Astrocyte of the hippocampus (primary cell): Measurements from ENCODE around the gene ITGB2.
"Not testable (repeated sequence)": the region's sequence is repeated elsewhere in the genome, so short reads cannot be mapped to it uniquely, and the experiment has no call there.

Experiments
- DNase-seq: peaks from one replicate; pipeline ENCODE4 v3.0.0; 2011; ENCODE audit warnings: low read depth, low spot score

The ITGB2 gene

DNA sequence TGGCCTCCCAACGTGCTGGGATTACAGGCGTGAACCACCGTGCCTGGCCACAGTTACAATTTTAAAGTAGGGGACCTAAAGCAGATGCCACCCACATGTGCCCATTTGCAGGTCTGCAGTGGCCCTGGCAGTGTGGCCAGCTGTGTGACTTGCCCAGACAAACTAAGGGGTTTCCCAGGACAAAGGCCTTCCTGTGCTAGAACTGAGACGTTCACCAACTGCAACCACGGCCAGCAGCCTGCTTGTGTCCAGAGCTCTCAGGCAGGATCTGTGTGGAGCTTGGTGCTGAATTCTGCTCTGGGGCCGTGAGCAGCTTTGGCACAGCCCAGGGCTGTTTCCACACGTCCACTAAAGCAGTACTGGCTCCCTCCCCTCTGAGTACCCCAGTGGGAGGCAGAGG is 36.6 kb downstream of the ITGB2 start:
- no peak for DNase-seq

DNA sequence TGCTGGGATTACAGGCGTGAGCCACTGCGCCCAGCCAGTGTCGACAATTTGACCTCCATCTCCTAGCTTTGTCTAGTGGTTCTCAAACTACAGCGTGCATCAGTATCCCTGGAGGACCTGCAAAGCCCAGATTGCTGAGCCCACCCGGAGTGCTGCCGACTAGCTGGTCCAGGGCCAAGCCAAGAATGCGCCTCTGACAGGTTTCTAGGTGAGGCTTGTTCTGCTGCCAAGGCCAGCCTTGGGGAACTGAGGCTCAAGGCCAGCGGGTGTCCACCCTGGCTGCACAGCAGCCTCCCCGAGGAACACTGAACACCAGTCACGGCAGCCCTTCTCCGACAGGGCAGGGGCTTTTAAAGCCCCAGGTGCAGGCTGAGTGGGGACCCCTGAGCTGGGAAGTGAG is 37.4 kb downstream of the ITGB2 start:
- DNase-seq: no peak

DNA sequence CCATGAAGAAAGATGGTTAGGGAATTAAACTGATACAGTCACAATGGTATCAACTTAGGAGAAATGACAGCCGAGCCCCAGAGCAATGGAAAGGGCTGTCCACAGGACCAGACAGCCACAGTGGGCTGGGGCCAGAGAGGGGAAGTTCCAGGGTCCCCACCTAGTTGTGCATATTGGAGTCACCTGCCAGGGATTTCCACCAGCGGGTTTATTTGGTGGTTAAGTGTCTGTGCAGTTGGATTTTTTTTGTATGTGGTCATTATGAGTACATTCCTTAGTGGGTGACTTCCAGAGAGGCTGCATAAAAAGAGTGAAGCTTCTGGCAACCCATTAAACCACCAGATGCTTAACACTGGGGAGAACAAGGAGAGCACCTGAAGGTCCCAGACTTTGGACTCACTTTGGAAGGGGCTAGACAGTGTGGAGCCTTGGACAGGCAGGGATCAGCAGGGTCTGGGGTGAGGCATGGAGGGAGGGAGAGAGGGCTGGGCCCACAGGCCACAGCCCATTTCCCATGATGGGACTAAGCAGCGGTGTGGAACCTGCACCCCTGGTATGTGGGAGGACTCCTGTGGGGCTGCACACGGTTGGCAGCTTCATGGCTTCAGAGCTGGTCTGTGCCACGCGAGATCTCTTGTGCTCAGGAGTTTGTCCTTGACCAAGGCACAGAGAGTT is 39.4 kb downstream of the ITGB2 start:
- peak; percentile 81 for DNase-seq

DNA sequence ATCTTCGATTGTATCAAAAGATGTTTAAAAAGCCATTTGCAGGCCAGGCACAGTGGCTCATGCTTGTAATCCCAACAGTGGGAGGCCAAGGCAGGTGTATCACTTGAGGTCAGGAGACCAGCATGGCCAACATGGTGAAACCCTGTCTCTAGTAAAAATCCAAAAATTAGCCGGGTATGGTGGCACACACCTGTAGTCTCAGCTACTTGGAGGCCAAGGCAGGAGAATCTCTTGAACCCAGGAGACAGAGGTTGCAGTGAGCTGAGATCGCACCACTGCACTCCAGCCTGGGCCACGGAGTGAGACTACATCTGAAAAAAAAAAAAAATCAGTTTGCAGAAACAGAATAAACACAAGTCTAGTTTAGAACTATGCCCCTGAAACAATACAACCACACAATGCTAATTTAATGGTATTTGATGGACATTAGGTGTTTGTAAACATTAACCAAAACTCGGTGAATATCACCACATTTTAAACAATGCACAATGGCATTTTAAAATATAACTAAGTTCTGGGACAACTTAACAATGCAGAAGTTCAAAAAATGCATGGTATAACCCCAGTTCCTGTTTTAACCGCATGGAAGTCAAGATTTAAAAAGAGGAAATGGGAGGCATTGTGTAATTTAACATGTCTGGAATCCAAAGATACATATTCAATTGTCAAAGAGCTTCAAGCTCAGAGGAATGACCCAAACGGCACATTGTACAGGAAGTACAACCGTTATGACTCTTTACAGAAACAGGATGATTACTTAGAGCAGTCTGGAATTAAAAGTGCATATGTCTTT is 40.1 kb downstream of the ITGB2 start:
- DNase-seq: no peak

DNA sequence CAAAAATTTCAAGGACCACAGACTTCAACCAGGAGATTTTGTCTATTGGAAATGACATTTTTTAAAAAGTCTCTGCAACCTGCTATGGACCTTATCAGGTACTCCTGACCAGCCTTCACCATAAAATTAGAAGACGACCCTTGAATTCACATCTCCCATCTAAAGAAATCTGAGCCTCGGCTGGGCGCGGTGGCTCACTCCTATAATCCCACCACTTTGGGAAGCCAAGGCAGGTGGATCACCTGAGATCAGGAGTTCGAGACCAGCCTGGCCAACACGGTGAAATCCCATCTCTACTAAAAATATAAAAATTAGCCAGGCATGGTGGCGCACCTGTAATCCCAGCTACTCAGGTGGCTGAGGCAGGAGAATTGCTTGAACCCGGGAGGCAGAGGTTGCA is 41.5 kb downstream of the ITGB2 start:
- not testable (repeated sequence) for DNase-seq

DNA sequence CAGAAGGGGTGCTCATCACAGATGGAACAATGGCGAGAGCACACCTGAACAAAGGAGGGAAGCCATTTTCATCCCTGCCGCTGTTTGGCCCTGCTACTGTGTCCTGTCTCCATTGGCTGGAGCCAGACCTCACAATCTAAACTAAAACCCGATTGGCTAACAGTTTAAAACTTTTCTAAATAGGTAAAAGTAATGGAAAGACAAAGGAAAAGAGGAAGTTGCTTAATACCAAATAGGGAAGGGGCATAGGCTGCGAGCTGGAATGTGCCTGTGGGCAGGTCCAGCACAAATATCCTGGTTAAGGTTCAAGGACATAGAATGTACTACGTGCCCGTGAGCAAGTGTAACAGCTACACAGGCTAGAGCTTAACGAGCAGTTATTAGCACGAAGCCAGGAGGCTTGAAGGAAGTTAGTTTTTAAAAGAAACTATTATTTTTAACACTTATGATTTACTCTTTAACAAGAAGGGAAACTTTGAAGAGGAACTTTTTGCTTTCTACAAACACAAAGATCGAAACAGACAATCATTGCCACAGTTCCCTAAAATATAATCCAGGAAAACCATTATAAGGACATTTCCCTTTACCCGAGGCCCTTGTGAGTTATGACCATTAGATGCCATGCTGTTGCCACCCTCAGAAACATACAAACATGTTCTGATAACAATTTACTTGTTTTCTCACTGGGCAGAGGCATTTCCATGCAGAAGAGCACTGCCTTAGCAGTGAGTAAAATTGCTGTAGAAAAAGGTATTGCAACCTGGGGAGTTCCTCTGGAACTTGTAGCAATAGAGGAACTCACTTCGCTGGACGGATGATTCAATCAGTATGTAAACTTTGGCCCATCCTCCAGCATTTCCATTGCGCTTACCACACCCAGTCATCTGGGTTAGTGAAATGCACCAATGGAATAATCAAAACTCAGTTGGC is 42.4 kb downstream of the ITGB2 start:
- DNase-seq: no peak

DNA sequence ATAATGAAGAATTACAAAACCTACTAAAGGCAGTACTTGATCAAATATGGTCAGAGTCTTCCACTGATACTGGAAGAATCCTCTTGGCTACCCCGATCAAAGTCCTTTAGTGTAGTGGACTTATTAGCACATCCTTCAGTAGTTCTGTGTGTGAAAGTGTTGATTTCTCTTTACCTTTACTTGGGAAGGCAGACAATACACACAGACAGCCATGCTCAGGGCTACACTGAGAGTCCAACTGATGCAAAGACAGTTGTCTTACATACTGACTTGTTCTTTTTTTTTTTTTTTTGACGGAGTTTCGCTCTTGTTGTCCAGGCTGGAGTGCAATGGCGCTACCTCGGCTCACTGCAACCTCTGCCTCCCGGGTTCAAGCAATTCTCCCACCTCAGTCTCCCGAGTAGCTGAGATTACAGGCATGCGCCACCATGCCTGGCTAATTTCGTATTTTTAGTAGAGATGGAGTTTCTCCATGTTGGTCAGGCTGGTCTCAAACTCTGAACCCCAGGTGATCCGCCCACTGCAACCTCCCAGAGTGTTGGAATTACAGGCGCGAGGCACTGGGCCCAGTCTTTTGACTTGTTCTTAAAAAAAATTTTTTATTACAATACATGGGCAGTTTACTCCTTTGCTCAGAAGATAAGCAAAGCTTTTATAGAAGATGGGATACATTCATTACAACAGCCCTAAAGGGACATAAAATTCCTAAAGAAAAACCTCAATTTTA is 43.7 kb downstream of the ITGB2 start:
- no peak for DNase-seq

DNA sequence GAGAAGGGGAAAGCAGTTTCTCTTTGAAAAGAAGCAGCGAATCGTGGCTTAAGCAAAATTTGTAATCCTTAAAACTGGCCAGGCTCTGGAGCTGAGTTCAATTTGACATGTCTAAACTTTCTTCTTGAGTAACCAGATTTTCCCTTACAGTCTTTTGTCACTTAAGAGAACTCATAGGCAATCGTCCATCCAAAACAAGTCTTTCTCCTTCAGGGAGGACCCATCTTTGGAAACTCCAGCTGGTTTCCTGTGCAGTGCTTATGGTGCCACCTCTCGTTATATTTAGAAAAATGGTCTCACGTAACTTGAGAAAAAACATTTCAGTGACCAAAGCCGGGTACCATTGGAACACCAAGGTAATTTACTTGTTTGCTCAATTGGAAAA is 45.4 kb downstream of the ITGB2 start:
- peak; percentile 35 for DNase-seq

DNA sequence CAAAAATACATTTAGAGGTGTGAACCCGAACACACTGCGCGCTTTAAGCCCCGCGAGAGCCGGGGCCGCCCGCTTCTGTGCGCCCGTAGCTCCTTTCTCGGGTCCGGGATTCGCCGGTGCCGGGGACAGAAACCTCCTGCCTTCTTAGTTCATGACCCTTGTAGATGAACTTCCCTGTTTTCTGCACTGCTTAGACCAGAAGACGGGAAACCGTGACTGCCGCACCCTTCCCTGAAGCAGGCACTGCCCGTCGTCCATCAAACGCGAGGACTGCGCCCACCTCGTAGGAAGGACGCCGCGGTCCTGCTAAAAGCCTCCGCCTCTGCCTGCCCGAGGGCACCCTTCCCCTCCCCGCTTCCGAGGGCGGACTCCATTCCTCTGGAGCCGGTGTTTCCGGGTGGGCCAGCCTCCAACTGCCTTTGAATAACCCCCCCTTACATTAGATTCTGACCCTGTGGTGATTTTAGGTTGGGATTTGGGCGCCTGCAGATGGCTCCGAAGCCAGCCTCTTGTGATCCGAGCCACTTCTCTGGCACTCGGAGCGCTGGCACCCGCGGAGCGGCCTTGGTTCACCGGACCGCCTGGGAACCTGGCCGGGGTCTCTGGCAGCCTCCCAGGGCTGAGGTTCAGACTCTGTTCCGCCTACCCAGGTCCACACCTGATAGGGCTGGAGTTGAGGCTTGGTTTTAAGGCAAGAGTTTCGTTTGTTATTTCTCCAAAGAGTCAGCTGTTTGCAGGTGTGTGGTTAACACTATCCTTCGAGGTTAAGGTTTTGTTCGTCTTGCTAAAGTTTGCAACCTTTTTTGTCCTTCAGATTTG is 46.0 kb downstream of the ITGB2 start:
- DNase-seq: peak; percentile 57

DNA sequence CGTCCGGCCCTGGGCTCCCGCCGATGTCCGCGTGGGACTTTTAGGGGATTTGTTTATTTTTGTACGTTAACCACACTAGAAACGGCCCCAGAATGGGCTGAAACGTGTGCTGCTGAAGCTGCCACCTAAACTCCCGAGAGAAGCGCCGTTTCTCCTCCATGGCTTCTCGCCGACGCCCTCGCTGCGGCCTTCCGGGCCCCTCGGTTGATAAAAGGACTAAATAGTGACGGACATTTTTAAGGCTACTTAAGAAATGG is 46.5 kb downstream of the ITGB2 start:
- no peak for DNase-seq

DNA sequence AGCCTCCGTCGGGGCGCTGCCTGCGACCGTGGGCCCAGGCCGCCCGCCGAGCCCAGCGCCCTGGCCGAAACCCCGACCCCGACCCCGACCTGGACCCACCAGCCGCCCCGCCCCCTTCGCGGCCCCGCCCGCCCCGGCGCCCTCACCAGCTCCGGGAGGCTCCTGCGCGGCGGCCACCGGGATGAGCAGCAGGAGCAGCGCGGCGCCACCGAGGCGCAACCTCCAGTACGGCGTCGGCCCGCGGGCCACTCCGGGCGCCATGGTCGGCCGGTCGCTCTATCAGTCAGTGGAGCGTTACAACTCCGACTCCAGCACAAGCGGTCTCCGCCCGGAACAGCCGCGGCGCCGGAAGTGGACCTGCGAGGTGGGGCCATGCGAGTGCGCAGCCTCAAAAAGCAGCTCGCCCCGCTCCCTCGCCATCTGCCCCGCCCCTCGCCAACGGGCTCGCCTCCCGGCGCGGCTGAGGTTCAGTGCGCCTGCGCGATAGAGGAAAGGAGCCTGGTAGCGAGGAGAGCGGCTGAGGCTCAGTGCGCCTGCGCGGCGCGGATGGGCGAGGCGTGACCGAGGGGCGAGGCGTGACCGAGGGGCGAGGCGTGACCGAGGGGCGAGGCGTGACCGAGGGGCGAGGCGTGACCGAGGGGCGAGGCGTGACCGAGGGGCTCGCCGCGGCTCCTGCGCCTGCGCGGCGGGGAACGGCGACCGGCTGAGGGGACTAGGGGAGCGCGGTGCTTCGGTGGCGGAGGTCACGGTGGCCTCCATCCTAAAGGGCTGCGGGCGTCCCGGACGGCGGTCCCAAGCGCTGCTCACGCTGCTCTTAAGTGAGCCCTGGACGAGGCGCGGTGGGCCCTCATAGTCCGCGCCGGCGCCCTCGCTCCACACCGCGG is 47.1 kb downstream of the ITGB2 start, which contains the start of gene PTTG1IP:
Gene PTTG1IP (minus strand): TSS at position 335 of the 884 bp plus-strand sequence. CDS start 74 bp downstream, at position 261.
- peak; percentile 100 for DNase-seq

DNA sequence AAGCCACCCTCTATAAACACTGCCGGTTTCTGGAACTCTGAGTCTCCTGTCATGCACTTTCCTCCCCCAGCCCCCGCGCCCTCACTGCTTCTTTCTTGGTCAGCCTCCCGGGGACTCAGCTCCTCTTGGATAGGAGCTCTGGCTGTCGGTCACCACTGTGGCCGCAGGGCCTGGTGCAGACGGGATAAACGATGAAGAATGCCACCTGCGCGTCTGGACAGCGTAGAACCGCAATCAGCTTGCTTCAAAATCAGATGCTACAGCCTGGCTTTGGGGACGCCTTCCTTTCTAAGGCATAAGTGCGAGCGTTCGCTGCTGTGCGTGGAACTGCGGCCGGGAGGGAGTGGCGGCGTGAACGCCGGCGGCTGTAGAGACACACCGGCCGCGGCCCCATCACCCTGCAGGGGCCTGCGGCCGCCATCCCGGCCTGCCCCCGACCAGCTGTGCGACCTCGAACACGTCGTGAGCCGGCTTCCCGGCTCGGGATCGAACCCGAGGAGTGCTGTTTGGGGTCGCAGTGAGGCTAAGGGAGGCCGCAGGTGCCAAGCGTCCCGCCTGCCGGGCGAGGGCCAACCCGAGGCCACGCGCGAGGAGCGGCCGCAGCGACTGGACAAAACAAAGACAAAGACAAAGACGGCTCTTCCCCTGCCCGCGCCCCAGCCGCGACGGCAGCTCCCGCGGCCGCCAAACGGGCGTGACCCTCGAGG is 47.9 kb downstream of the ITGB2 start:
- peak; percentile 61 for DNase-seq

DNA sequence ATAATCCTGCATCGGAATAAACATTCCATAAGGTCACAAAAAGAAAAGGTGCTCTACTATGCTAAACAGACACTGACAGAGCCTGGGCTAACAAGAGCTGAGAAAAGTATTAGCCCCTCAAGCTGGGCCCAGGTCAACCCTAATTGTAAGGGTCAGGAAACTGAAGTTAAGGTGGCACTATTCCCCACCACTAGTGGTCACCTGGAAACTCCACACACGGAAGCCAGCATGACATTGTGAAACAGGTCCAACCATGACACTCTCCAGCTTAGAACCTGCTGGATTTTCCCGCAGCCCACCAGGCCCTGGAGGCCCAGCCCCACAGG is 48.4 kb downstream of the ITGB2 start:
- DNase-seq: no peak

DNA sequence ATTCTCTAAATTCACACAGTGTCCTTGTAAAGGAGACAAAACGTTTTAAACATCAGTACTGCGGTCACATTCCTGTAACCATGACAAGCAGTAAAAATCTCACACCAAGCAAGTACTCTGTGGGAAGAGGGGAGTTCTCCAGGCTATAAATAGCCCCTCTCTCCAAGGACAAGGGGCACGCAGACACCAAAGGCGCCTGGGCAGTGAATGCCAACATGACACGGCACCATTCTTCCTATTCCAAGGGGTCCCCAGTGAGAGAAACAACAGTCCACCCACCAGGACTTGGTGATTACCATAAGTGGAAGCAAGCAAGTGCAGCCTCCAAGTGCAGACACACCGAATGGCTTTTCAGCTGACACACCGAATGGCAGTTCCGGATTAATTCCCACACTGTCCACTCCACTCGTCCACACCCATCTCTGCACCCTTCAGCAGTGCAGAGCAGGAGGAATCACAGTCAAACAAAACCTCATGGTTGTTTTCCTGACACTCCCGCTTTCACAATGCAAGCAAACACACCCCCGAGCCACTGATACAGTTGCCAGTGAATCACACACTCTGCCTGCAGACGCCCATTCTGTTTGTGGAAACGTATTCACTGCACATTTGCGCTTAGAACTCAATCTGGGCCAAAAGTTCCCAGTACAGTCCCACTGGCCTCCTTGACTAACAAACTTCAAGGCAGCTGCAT is 49.0 kb downstream of the ITGB2 start:
- peak; percentile 66 for DNase-seq

DNA sequence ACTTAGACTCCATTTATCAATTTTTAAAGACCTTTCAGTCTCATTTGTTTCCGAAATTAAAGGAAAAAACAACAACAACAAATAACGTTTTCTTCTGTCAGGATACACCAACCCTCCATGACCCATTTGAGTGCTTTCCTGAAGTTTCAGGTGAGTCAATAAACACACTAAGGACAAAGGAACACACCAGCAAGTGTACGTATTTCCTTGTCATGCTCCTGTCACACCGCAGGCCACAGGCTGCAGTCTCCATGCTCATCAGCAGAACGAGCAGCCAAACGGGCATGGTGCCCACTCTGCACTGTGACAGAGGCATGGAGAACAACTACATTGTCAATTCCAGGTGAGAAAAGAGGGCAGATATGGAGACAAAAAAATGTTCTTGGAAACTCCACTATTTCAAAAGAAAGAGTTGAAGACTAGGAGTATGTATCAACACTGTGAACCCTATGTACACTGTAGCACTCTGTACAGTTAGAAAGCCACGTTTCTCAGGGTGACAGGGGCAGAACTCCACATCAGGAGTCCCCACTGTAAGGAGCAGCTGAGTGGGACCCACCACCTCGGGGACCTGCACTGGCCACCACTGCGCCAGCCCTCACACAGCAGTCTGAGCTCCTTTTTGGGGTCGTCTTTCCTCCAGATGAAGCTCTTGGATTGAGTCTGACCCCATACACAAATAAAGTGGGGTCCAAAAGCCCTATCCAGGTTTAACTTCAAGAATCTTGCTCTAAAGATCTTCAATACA is 49.8 kb downstream of the ITGB2 start:
- peak; percentile 41 for DNase-seq

DNA sequence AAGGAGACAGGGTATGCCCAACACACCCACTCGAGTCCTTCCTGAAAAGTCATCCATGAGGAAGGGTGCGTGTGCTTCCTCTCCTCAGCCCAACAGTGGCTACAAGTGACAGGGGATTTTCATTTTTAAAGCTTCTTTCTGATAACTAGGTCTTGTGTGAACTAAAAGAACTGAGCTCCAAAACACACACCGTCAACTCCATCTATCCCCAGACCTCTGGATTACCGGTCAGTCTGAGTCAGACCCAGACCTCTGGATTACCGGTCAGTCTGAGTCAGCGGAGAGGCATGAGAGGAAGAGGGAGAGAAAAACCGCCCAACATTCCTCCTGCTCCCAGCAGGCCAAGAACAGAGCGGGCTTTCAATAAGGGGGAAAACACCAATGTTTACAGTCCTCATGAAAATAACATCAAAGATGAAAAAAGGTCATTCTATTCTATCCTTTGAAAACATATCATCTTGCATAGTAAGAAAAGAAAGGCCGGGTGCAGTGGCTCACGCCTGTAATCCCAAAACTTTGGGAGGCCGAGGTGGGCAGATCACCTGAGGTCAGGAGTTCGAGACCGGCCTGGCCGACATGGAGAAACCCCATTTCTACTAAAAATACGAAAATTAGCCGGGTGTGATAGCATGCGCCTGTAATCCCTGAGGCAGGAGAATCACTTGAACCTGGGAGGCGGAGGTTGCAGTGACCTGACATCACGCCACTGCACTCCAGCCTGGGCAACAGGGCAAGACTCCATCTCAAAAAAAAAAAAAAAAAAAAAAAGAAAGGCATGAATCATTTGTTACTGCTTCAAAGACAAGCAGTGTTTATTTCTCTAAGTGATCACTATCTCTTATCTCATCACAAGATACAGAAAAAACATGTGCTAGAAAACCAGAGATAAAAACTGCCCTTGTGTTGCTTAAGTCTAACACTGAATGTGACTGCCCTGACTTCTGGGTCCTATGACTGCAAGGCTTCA is 50.6 kb downstream of the ITGB2 start:
- peak; percentile 97 for DNase-seq

DNA sequence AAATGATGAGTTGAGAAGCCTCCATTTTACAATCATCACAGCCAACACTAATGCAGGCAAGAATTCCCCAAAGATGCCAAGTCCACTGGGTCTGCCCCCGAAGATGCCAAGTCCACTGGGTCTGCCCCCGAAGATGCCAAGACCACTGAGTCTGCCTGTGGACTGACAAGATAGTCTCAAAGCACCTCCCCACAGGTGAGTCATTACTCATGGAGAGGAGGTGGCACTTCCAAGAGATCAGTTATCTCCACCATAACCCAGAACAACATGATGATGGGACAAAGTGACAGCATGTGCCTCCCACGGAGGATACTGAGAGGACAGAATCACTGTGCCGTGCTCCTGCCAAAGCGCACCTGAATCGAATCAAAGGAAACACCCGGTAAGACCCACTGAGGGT is 52.0 kb downstream of the ITGB2 start:
- no peak for DNase-seq
